GM21619 (cell line): Measurements from ENCODE around the gene EGFLAM.
"Not testable (repeated sequence)": the region's sequence is repeated elsewhere in the genome, so short reads cannot be mapped to it uniquely, and the experiment has no call there.

Experiments
- ATAC-seq: cut with Tn5 transposase; IDR thresholded peaks from one replicate; pipeline ENCODE4 v1.9.1; 2021; ENCODE audit not compliant: unreplicated experiment

The EGFLAM gene

GRCh38 chr5:38323645-38324295 is 65.4 kb downstream of the EGFLAM start:
- no peak for ATAC-seq

GRCh38 chr5:38329132-38329715 is 70.9 kb downstream of the EGFLAM start:
- ATAC-seq: no peak

DNA sequence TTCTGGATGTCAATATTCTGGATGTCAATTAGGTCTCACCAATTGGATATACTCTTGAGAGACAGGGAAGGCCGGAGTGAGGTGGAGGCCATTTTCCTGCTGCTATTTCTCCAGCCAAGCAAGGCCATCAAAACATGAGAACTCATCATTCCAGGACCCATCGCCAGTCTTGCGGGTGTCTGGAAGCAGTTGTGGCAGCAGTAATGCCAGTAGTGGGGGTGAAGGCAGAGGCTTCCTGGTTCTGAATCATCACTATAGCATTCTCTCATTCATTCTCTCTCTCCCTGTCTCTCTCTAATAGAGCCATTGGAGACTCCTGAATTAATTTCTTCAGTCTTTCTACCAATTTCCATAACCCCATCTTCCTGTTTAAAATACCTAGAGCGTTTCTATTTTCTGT is 71.8 kb downstream of the EGFLAM start:
- ATAC-seq: no peak

GRCh38 chr5:38331831-38332230 is 73.5 kb downstream of the EGFLAM start:
- ATAC-seq: no peak

- not testable (repeated sequence) for ATAC-seq
Observed at GRCh38 chr5:38333181-38333580, 74.8 kb downstream of the EGFLAM start.

DNA sequence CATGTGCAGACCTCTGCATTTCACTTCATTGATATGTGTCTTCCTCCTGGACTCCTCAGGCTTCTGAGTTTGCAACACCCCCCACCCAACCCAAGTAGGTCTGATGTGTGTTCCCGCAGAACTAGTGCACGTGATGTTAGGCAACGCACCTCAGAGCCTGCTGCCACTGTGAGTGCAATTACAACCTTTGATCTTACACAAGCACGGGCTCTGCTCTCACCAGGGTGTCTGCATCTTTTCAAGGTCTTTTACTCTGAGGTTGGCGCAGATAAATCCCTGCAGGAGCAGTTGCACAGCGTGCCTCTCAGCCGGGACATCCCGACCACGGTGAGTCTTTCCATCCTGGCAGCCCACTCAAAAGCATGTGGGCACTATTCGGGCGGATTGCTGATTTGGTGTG is 80.1 kb downstream of the EGFLAM start:
- no peak for ATAC-seq

DNA sequence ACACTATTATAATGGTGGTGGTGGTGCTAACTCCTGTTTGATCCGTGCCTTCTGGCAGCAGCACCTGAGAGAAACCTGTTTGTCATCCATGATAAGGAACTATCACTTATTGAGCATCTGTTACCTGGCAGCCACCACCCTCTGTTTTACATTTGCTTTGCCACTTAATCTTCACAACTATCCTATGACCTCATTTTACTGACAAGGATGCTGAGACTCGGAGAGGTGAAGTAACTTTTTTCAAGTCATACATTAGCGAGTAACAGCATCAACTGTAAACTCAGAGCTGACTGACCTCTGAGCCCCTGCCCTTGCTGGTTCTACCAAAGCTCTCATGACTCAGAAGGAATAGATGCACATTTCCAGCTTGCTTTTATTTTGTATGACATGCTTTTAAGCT is 81.1 kb downstream of the EGFLAM start:
- ATAC-seq: no peak

DNA sequence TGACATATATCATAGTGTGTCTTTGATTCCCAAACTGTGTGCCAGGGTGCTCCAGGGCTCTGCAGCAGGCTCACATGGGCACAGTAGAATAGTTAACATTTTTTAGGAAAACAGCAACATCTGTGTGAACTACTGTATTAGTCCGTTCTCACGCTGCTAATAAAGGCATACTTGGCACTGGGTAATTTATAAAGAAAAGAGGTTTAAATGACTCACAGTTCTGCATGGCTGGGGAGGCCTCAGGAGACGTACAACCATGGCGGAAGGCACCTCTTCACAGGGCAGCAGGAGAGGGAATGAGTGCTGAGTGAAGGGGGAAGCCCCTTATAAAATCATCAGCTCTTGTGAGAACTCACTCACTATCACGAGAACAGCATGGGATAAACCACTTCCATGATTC is 82.7 kb downstream of the EGFLAM start:
- ATAC-seq: no peak

GRCh38 chr5:38341641-38342040 is 83.3 kb downstream of the EGFLAM start:
- no peak for ATAC-seq

DNA sequence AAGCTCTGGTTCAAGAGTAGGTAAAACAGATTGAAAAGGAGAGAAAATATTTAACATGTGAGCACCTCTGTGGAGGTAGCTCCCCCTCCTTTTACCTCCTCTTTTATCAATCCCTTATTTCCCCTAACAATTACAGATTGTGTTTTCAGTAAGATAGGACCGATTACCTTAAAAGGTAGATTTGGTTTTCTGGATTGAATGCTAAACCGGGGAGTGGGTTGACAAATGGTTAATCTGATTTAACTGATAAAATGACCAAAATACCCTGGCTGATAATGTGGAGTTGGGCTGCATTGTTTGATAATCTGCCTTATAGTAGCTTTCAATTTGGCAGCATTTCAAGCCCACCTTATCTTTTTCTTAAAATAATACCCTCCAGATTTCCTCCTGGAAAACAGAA is 83.9 kb downstream of the EGFLAM start:
- no peak for ATAC-seq

- no peak for ATAC-seq
Observed at GRCh38 chr5:38344891-38345290, 86.5 kb downstream of the EGFLAM start.

DNA sequence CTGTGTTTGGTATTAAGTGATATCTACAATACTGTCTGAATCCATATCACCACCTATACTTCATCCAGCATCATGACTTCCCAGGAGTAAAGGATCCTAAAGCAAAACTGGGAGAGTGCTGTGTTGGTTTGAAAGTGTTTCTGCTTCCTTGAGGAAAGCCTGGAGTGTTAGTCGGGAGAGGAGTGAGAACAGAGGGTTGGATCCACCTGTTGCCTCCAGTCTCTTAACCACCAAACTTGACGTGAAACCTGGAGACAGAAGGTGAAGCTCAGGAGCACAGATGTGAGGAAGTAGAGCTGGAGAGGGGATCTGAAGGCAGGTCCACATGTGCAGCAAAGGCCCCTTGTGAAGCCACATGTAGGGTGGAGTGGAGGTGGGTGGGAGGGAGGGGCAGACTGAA is 88.2 kb downstream of the EGFLAM start:
- no peak for ATAC-seq

GRCh38 chr5:38347040-38347763 is 88.8 kb downstream of the EGFLAM start:
- no peak for ATAC-seq

- ATAC-seq: no peak
Observed at GRCh38 chr5:38347896-38348295, 89.5 kb downstream of the EGFLAM start.

DNA sequence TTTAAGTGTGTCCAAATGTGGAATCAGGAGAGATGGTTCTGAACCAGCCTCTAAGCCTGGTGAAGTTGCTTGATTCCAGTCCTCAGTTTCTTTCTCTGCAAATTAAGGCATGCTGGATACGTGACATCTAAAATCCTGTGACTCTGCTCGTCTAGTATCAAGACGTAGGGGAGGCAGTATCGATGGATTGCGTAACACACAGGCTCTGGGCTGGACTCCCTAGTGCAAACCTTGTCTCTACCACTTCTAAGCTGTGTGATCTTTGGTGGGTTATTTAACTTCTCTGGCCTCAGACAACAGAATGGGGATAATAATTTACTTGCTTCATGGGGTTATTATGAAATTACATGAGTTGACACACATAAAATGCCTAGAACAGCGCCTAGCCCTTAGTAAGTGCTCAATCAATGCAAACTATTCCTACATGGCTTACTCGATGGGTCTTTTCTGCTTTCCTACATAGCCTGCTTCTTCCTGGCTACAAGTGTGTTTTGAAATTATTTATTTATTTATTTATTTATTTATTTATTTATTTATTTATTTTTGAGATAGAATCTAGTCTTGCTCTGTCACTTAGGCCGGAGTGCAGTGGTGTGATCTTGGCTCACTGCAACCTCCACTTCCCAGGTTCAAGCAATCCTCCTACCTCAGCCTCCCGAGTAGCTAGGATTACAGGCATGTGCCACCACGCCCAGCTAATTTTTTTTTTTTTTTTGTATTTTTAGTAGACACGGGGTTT is 102.1 kb downstream of the EGFLAM start:
- ATAC-seq: no peak

- no peak for ATAC-seq
Observed at GRCh38 chr5:38362713-38363112, 104.4 kb downstream of the EGFLAM start.

DNA sequence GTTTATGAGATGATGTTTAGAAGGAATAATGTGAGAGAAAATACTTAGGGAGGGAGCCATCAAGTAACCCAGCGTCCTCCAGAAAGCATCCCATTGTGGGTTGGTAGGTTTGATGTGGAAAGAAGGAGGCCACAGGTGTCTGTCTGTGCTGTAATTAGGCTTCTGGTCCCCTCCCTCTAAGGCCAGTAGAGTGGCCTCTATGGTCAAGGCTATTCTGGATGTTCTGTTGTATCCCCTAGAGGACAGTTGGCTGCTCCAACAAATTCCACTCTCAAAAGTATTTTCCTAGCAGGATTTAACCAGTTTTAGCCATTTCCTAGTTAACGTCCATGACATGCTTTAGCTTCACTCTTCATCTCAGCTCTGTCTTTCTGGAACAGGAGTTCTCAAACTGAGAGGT is 106.5 kb downstream of the EGFLAM start:
- no peak for ATAC-seq

GRCh38 chr5:38367410-38367809 is 109.1 kb downstream of the EGFLAM start:
- no peak for ATAC-seq

DNA sequence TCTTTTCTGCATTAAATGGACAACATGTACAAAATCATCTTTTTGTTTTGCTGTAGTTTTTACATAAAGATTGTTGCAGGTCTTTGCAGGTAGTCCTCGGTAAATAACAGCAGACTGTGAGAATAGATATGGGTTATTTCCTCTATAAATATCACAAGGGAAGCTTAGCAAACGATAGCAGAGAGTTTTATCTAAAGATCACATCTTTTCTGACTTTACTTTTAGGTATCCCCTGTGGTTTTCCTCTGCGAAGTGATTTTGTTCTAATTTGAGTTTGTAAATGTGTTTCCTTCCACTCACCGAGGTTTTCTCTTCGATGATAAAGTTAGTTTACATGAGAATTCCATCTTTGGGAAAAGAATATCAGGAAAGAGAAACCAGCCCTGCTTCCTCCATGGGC is 109.6 kb downstream of the EGFLAM start:
- no peak for ATAC-seq

DNA sequence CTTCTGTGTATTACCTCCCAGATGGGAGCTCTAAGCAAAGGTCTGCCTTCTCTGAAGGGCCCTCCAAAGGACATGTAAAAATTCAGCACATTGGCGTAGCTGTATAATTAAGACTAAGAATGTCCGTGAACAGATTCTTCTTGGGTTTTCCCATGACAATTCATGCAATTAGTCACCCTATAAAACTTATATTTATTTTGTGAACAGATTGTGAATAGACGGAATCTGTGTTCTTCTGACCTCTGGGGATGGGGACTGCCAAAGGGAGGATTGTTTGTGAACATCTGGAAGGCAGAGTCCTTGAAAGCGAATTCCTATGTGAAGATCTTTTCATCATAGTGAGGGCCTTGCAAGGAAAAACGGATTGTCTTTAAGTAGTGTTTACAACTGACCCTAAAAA is 111.3 kb downstream of the EGFLAM start:
- no peak for ATAC-seq

- ATAC-seq: no peak
Observed at GRCh38 chr5:38370358-38371100, 112.2 kb downstream of the EGFLAM start.
